Breast epithelium (tissue), 4 donors: ENCODE results near the gene CLSTN2. TPM values are rescaled to one million over a fixed set of nuclear protein-coding genes. Genes with fewer than 3 reads are reported as not detected.

ENCODE experiments used
- DNase-seq, 2 donors: peaks; one replicate each; pipeline ENCODE4 v3.0.0-alpha.2; 2019; ENCODE audit warnings: low spot score in 2 of 2
- H3K27ac ChIP-seq, 2 donors: fragments of 200-600 bp; sonication (generic) in 1 of 2; one replicate each; pipeline ENCODE4 v1.5.1; 2016 to 2019; ENCODE audit warnings: mild to moderate bottlenecking in 1 of 2
- H3K27me3 ChIP-seq, 2 donors: fragments of 200-600 bp; sonication (generic) in 1 of 2; one replicate each; pipeline versions ENCODE4 v1.5.1 to v1.6.0; 2017 to 2019; ENCODE audit warnings: control low read depth in 1 of 2, mild to moderate bottlenecking in 1 of 2
- H3K36me3 ChIP-seq: fragments of 200-600 bp; one replicate; pipeline ENCODE4 v1.5.1; 2019
- H3K4me1 ChIP-seq, 2 donors: fragments of 200-600 bp; sonication (generic); one replicate each; pipeline ENCODE4 v1.5.1; 2016 to 2019; ENCODE audit warnings: control low read depth in 1 of 2
- H3K4me3 ChIP-seq, 3 donors: fragments of 200-600 bp; sonication (generic); 1 replicate in 2 of 3; 2 replicates in 1 of 3; pipeline ENCODE4 v1.5.1; 2016 to 2019; ENCODE audit warnings: mild to moderate bottlenecking in 3 of 3, moderate library complexity in 2 of 3
- H3K9me3 ChIP-seq, 2 donors: fragments of 200-600 bp; sonication (generic) in 1 of 2; one replicate each; pipeline ENCODE4 v1.5.1; 2016 to 2019; ENCODE audit warnings: control low read depth in 1 of 2
- CTCF ChIP-seq, 3 donors: fragments of 450-650 bp; IDR thresholded peaks; one replicate each; pipeline ENCODE4 v1.5.1; 2016 to 2017; ENCODE audit warnings: antibody characterized with exemption in 3 of 3, mild to moderate bottlenecking in 3 of 3, moderate library complexity in 3 of 3
- POLR2A ChIP-seq: fragments of 450-650 bp; IDR thresholded peaks from one replicate; pipeline ENCODE4 v1.6.1; 2016; ENCODE audit warnings: antibody characterized with exemption, mild to moderate bottlenecking, moderate library complexity
- POLR2AphosphoS5 ChIP-seq, 3 donors: sonication (generic); formaldehyde crosslinking; IDR thresholded peaks; one replicate each; pipeline ENCODE4 v1.6.1; 2017; ENCODE audit warnings: antibody characterized with exemption in 3 of 3
- intact Hi-C: fragments of 100-400 bp; cut with DNase I; formaldehyde crosslinking; loops from one replicate; pipeline ENCODE4 v1.15.1; 2023; ENCODE audit warnings: low total_unique reads
- total RNA-seq, 3 donors: library from RNA; depleted of rRNA; stranded (reverse); fragments of >200 nt; gene quantifications; one replicate each; pipeline ENCODE4 v1.1.0, GENCODE V29; 2016

CLSTN2 gene
- total RNA-seq, 3 donors from 2014 or later, result 15.5 to 75.5 (median 33.1) TPM

GRCh38 chr3:140521751-140522445 lies 586.9 kb downstream of the CLSTN2 start:
- Histone ChIP-seq H3K4me3 (no peak overlapping the region), H3K27me3 (no peaks in the 10 kb centered on the region), H3K27ac (no peak overlapping the region), H3K9me3 (peaks cover 0 to 8% of the 10 kb centered on the region in 2 donors), H3K4me1 (no peaks in the 10 kb centered on the region), H3K36me3 (no peaks in the 10 kb centered on the region)
- intact Hi-C loops, result no loop called here
- no peak for DNase-seq
- TF ChIP-seq CTCF (IDR thresholded peaks at IDR 0.05), result no peak
- no peak for TF ChIP-seq POLR2AphosphoS5 (IDR thresholded peaks at IDR 0.05)
- TF ChIP-seq POLR2A, result no peak

- Histone ChIP-seq H3K4me1 (no peaks in the 10 kb centered on the region), H3K36me3 (no peaks in the 10 kb centered on the region), H3K27me3 (no peaks in the 10 kb centered on the region), H3K9me3 (peaks cover 0 to 5% of the 10 kb centered on the region in 2 donors), H3K27ac (no peak overlapping the region), H3K4me3 (no peak overlapping the region)
- TF ChIP-seq POLR2A (no peak), POLR2AphosphoS5 (IDR thresholded peaks at IDR 0.05) (no peak), CTCF (IDR thresholded peaks at IDR 0.05) (no peak)
- DNase-seq, result no peak
- intact Hi-C loops, result no loop called here
Observed at GRCh38 chr3:140522653-140523380, 587.8 kb downstream of the CLSTN2 start.

- Histone ChIP-seq H3K4me3 (no peak overlapping the region), H3K27me3 (no peaks in the 10 kb centered on the region), H3K27ac (no peak overlapping the region), H3K4me1 (no peaks in the 10 kb centered on the region), H3K36me3 (no peaks in the 10 kb centered on the region), H3K9me3 (peaks cover 0 to 5% of the 10 kb centered on the region in 2 donors)
- intact Hi-C loops, result no loop called here
- no peak for TF ChIP-seq CTCF (IDR thresholded peaks at IDR 0.05)
- no peak for DNase-seq
Observed at GRCh38 chr3:140523600-140523999, 588.6 kb downstream of the CLSTN2 start.

GRCh38 chr3:140527156-140527555 lies 592.2 kb downstream of the CLSTN2 start:
- intact Hi-C loops, result no loop called here

More at GRCh38 chr3:140527156-140527555, 592.2 kb downstream of the CLSTN2 start:
- TF ChIP-seq CTCF (IDR thresholded peaks at IDR 0.05) (no peak), POLR2AphosphoS5 (IDR thresholded peaks at IDR 0.05) (no peak), POLR2A (no peak)
- DNase-seq, result no peak
- Histone ChIP-seq H3K9me3 (peaks cover 0 to 5% of the 10 kb centered on the region in 2 donors), H3K27ac (no peak overlapping the region), H3K4me3 (no peak overlapping the region), H3K27me3 (no peaks in the 10 kb centered on the region), H3K36me3 (no peaks in the 10 kb centered on the region), H3K4me1 (no peaks in the 10 kb centered on the region)
